H1 (cell line): ENCODE data around the gene SLC1A2. TPM values are rescaled to one million over a fixed set of nuclear protein-coding genes. Genes with fewer than 3 reads are reported as not detected.

Experiments
- CHD1 ChIP-seq: IDR thresholded peaks from 2 replicates; pipeline ENCODE4 v1.6.1; 2012; ENCODE audit warnings: low read depth, low read length, improper control_type of control experiment
- EZH2 ChIP-seq: fragments of 200-600 bp; sonication (generic); IDR thresholded peaks from 2 replicates; pipeline ENCODE4 v1.7.1; 2012; ENCODE audit warnings: low read depth, mild to moderate bottlenecking, moderate library complexity, low read length, inconsistent platforms; ENCODE audit not compliant: severe bottlenecking
- polyA plus RNA-seq, 7 experiments: library from polyadenylated mRNA; depleted of rRNA in 3 of 7; stranded (reverse) in 5 of 7; unstranded in 2 of 7; fragments of >200 nt in 5 of 7; fragments of 200-250 nt in 2 of 7; gene quantifications; 1 replicate in 5 of 7; 2 replicates in 1 of 7; 4 replicates in 1 of 7; pipeline versions ENCODE4 v1.2.1 to v1.2.3, GENCODE V29; 2011 to 2013; ENCODE audit warnings: missing spikeins in 2 of 7, mixed read lengths in 2 of 7
- total RNA-seq: library from RNA; stranded (reverse); fragmentation: NEBNext Ultra II Directional; extraction: Animal tissue kit (Norgen Biotek cat#: 25700); gene quantifications from 2 replicates; pipeline ENCODE4 v1.2.1, GENCODE V29; 2021

The SLC1A2 gene
- total and polyA plus RNA-seq, 2 of the 8 experiments (the other 6 are each of a cell fraction or from before 2014, with no cell fraction given) = 0.57 to 1.2 TPM

- TF ChIP-seq EZH2 (no peak), CHD1 (no peak)
- TF ChIP-seq, all 59 proteins: peak for 0
Measured at GRCh38 chr11:35218956-35219355, 200.4 kb downstream of the SLC1A2 start (continued).
